ENCODE data around the gene NSUN6.
"Not testable (repeated sequence)": the region's sequence is repeated elsewhere in the genome, so short reads cannot be mapped to it uniquely, and the experiment has no call there.

NSUN6 gene

DNA sequence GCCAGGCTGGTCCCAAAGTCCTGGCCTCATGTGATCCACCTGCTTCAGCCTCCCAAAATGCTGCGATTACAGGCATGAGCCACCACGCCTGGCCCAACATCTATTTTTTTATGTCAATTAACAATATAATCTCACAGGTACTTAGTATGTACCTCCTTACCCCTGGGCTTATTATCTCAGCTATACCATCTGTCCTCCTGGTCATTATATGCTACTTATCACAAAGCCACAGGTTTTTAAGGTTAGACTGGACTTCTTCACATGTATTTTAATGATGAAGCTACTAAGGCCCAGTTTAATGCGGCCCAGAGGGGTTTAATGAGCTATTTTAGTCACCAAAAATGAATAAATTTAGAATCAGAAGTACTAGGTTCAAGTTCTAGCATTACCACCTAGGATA, 3.4 kb downstream of the NSUN6 start:
- no peak for TF ChIP-seq ZNF274 (IDR thresholded peaks at IDR 0.05; ENCODE audit: low read depth, low read length)
- no peak overlapping the region for H3K4me3 ChIP-seq (ENCODE audit: low read length)

DNA sequence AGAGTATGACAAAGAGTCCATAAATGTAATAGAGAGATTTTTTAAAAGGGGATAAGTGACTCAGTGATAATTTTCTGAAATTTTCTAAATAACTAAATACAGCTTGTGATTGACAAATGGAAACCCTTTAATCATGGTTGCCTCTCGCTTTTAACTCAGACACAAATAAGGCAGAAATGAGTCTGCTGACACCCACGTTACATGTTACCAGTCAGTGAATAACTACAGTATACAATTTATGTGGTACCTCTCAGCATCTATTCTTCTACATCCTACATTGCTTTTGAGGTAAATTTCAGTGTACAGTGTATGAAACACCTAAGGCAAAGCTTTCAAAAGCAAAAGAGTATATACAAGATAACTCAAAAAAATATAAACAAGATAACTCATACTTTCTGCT, 4.2 kb downstream of the NSUN6 start:
- no peak for TF ChIP-seq ZNF274 (IDR thresholded peaks at IDR 0.05; ENCODE audit: low read depth, low read length)
- H3K4me3 ChIP-seq (ENCODE audit: low read length): no peak overlapping the region

GRCh38 chr10:18639719-18640118, 11.7 kb downstream of the NSUN6 start:
- not testable (repeated sequence) for H3K4me3 ChIP-seq (ENCODE audit: low read length)

DNA sequence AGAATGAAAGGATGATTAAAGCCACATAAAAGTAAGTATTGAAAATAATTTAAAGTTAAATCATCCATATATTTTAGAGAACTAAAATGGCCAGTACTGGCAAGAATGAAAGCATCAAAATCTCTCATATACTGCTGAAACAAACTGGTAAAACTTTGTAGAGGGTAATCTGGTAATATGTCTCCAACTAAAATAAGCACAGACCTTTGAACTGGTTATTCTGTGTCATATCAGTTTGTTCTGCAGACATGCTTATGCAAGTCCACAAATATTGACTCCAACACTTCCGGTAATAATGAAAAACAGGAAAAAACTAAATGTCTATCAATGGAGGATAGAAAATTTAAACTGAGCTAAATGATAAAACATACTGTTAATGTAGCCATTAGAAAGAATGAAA, 14.0 kb downstream of the NSUN6 start:
- H3K4me3 ChIP-seq (ENCODE audit: low read length): not testable (repeated sequence)

DNA sequence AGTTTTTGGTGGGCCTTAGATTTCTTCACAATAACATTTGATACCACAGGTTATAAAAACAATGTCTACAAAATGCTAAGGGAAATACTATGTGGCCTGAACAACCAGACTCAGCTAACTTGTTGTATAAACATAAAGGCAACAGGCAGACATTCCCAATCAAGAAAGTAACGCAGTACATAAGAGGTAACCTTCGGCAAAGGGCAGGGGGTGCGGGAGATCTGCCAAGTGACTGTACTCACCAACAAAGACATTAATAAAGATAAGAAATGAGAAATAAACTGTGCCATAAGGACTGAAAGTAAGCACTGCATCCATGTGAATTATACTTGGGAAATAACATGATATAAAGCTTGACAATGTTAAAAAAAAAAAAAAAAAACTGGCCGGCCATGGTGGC, 15.4 kb downstream of the NSUN6 start:
- no peak for TF ChIP-seq ZNF274 (IDR thresholded peaks at IDR 0.05; ENCODE audit: low read depth, low read length)
- no peak overlapping the region for H3K4me3 ChIP-seq (ENCODE audit: low read length)

DNA sequence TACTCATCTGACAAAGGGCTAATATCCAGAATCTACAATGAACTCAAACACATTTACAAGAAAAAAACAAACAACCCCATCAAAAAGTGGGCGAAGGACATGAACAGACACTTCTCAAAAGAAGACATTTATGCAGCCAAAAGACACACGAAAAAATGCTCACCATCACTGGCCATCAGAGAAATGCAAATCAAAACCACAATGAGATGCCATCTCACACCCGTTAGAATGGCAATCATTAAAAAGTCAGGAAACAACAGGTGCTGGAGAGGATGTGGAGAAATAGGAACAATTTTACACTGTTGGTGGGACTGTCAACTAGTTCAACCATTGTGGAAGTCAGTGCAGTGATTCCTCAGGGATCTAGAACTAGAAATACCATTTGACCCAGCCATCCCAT, 18.9 kb downstream of the NSUN6 start:
- H3K4me3 ChIP-seq (ENCODE audit: low read length): not testable (repeated sequence)

DNA sequence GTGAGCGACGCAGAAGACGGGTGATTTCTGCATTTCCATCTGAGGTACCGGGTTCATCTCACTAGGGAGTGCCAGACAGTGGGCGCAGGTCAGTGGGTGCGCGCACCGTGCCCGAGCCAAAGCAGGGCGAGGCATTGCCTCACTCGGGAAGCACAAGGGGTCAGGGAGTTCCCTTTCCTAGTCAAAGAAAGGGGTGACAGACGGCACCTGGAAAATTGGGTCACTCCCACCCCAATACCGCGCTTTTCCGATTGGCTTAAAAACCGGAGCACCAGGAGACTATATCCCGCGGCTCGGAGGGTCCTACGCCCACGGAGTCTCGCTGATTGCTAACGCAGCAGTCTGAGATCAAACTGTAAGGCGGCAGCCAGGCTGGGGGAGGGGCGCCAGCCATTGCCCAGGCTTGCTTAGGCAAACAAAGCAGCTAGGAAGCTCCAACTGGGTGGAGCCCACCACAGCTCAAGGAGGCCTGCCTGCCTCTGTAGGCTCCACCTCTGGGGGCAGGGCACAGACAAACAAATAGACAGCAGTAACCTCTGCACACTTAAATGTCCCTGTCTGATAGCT, 23.9 kb downstream of the NSUN6 start:
- H3K4me3 ChIP-seq (ENCODE audit: low read length): peak overlapping the region; percentile 65; the same call in 1 of the 2 replicates

GRCh38 chr10:18625886-18626285, 25.5 kb downstream of the NSUN6 start:
- no peak for TF ChIP-seq ZNF274 (IDR thresholded peaks at IDR 0.05; ENCODE audit: low read depth, low read length)
- no peak overlapping the region for H3K4me3 ChIP-seq (ENCODE audit: low read length)

DNA sequence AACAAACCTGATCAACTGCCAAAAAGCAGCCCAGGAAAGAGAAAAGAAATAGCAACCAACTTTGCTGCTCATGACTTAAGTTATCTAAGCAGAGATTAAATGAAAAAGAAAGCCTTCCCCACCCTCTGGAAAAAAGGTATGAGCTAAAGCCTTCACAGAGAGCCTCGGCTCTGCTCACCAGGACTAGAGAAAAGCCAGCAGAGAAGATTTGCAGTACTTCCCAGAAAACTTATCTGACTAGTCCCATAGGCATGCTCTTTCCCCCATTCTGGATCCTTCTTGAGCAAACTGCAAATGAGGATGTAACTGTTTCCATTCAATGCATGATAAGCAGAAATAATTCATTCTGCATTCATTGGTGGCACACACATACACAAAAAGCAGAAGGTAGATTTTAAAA, 27.7 kb downstream of the NSUN6 start:
- not testable (repeated sequence) for H3K4me3 ChIP-seq (ENCODE audit: low read length)

GRCh38 chr10:18620856-18621255, 30.5 kb downstream of the NSUN6 start:
- no peak overlapping the region for H3K4me3 ChIP-seq (ENCODE audit: low read length)
- TF ChIP-seq ZNF274 (IDR thresholded peaks at IDR 0.05; ENCODE audit: low read depth, low read length): no peak

- TF ChIP-seq ZNF274 (IDR thresholded peaks at IDR 0.05; ENCODE audit: low read depth, low read length): no peak
- H3K4me3 ChIP-seq (ENCODE audit: low read length): no peak overlapping the region
Measured at GRCh38 chr10:18619016-18619415, 32.4 kb downstream of the NSUN6 start.

GRCh38 chr10:18616337-18616736, 35.0 kb downstream of the NSUN6 start:
- no peak for TF ChIP-seq ZNF274 (IDR thresholded peaks at IDR 0.05; ENCODE audit: low read depth, low read length)
- H3K4me3 ChIP-seq (ENCODE audit: low read length): no peak overlapping the region

DNA sequence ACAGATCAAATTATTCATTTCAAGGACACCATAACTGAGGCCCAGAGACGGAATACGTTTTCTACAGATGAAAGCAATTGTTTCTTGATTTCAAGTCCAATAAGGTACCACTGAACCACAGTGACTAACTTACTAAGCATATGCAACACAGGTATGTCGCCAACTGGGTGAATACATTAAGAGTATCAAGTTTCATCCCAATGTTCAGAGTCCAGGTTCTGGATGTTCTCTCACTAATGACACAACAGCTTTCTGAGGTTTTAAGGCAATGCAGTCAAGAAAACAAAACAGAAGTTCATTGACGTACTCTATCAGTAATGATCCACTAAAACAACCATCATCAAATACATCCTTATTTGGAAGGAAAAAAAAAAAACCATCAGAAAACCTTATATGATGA, 35.8 kb downstream of the NSUN6 start:
- no peak for TF ChIP-seq ZNF274 (IDR thresholded peaks at IDR 0.05; ENCODE audit: low read depth, low read length)
- no peak overlapping the region for H3K4me3 ChIP-seq (ENCODE audit: low read length)

DNA sequence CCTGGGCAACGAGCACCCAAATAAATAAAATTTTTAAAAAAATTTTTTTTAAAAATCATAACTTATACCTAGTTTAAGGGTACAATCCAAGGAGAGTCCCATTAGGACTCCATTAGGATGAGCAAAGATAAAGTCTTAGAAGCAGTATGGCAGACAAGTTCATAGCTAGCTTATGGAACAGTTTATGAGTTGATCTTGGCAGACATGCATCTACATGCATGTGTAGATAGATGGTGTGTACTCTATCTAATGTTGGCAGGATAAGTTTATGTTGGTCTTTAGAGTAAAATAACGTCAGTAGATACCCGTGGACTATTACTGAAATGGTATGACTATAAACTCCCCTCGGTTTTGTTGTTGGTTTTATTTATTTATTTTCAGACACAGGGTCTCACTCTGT, 40.2 kb downstream of the NSUN6 start:
- no peak for TF ChIP-seq ZNF274 (IDR thresholded peaks at IDR 0.05; ENCODE audit: low read depth, low read length)
- H3K4me3 ChIP-seq (ENCODE audit: low read length): no peak overlapping the region

GRCh38 chr10:18610517-18610916, 40.9 kb downstream of the NSUN6 start:
- H3K4me3 ChIP-seq (ENCODE audit: low read length): no peak overlapping the region
- no peak for TF ChIP-seq ZNF274 (IDR thresholded peaks at IDR 0.05; ENCODE audit: low read depth, low read length)

DNA sequence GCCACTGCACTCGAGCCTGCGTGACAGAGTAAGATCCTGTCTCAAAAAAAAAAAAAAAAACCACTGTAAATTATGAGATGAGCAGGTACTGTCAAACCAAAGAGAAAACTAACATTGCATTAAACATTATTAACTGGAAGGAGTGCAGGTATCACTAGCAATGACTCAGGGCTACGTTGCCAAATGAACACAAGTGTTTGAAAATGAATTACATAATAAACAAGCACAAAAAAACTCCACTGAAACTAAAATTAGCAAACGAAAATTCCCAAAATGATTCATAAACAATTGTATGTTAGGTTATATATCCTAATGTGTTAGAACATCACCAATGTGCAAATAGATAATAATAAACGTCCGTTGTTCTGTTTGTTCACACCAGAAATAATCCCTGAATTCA, 42.8 kb downstream of the NSUN6 start:
- H3K4me3 ChIP-seq (ENCODE audit: low read length): no peak overlapping the region
- no peak for TF ChIP-seq ZNF274 (IDR thresholded peaks at IDR 0.05; ENCODE audit: low read depth, low read length)
